GM12892 (cell line): ENCODE measurements around the gene PLEKHM3.

Experiments
- POLR2A ChIP-seq: IDR thresholded peaks from 2 replicates; pipeline ENCODE4 v1.6.1; 2011; ENCODE audit warnings: low read depth, low read length, control low read depth
- TAF1 ChIP-seq: IDR thresholded peaks from 2 replicates; pipeline ENCODE4 v1.6.1; 2011; ENCODE audit warnings: low read depth, mild to moderate bottlenecking, control low read depth, low read length, borderline replicate concordance

GRCh38 chr2:207935121-207935990, 90.0 kb downstream of the PLEKHM3 start:
- TF ChIP-seq POLR2A (no peak), TAF1 (no peak)
